K562 (cell line): ENCODE measurements around the gene EBF4. TPM values are rescaled to one million over a fixed set of nuclear protein-coding genes. Genes with fewer than 3 reads are reported as not detected.

Experiments used
- ATAC-seq: fragments of 200-7000 bp; cut with Tn5 transposase; 3 replicates; pipeline ENCODE4 v1.9.1; 2020; ENCODE audit warnings: moderate library complexity
- BruUV-seq: library from RNA; stranded (reverse); fragments of 400-500 nt; replicated peaks from 2 replicates; lab custom pipeline; 2021; lab: Mats Ljungman, UMichigan
- CTCF ChIA-PET: fragments of 300-600 bp; formaldehyde crosslinking; extraction: SDS; loops from one replicate; lab custom pipeline; 2021; ENCODE audit warnings: low intra/inter-chr PET ratio; lab: Yijun Ruan, JAX
- POLR2A ChIA-PET: fragments of 300-600, 350-650 bp; sonication (Branson Sonifier 250); formaldehyde crosslinking; extraction: SDS; loops from one replicate; lab custom pipeline; 2021; ENCODE audit warnings: antibody characterized with exemption, inconsistent platforms; lab: Yijun Ruan, JAX
- DNase-seq, 4 experiments: peaks; one replicate each; pipeline versions ENCODE4 v3.0.0 to v3.0.0-alpha.2; 2011 to 2018; ENCODE audit warnings: low spot score in 3 of 4, mixed read lengths in 3 of 4; ENCODE audit errors: extremely low read depth in 1 of 4
- FAIRE-seq: peaks from 2 replicates; lab custom pipeline; 2011; peaks lifted over from hg19 to GRCh38; lab: Jason Lieb, UNC
- H2AFZ ChIP-seq: 2 replicates; pipeline ENCODE4 v1.6.0; 2011; ENCODE audit warnings: low read depth, low read length, control low read depth, inconsistent platforms
- H3K27ac ChIP-seq: fragments of 200-600 bp; 3 replicates; pipeline ENCODE4 v1.8.0; 2011; ENCODE audit warnings: low read depth, mild to moderate bottlenecking, control low read depth, inconsistent platforms, low read length, moderate library complexity, mixed read lengths; ENCODE audit errors: extremely low read depth
- H3K27me3 ChIP-seq, 2 experiments: fragments of 300-600 bp in 1 of 2; 2 replicates in 1 of 2; 3 replicates in 1 of 2; pipeline versions ENCODE4 v1.6.0 to v1.8.0; 2011; ENCODE audit warnings: inconsistent platforms in 2 of 2, low read length in 2 of 2, mild to moderate bottlenecking in 1 of 2, mixed read lengths in 1 of 2, moderate library complexity in 1 of 2; ENCODE audit not compliant: control insufficient read depth in 2 of 2, insufficient read depth in 2 of 2
- H3K36me3 ChIP-seq: fragments of 300-600 bp; 3 replicates; pipeline ENCODE4 v1.8.0; 2011; ENCODE audit warnings: mild to moderate bottlenecking, low read length, inconsistent platforms; ENCODE audit not compliant: control insufficient read depth, insufficient read depth
- H3K4me1 ChIP-seq, 2 experiments: fragments of 200-600 bp in 1 of 2; replicated peaks in 1 of 2; 2 replicates in 1 of 2; 3 replicates in 1 of 2; pipeline versions ENCODE4 v1.5.1 to v1.8.0; 2011; ENCODE audit warnings: inconsistent platforms in 2 of 2, low read length in 2 of 2, mild to moderate bottlenecking in 1 of 2, mixed read lengths in 1 of 2, moderate library complexity in 1 of 2; ENCODE audit not compliant: control insufficient read depth in 2 of 2, insufficient read depth in 2 of 2
- H3K4me2 ChIP-seq: 2 replicates; pipeline ENCODE4 v1.6.1; 2011; ENCODE audit warnings: low read length, control low read depth, inconsistent platforms, mixed read lengths; ENCODE audit not compliant: insufficient read depth
- H3K4me3 ChIP-seq: fragments of 200-600 bp; sonication (generic), shearing (Covaris generic); 2 replicates; pipeline ENCODE4 v1.5.1; 2016; ENCODE audit warnings: control low read depth, inconsistent platforms
- H3K79me2 ChIP-seq: fragments of 200-600 bp; 3 replicates; pipeline ENCODE4 v1.8.0; 2011; ENCODE audit warnings: low read length, inconsistent platforms; ENCODE audit not compliant: control insufficient read depth, insufficient read depth
- H3K9ac ChIP-seq, 2 experiments: 2 replicates each; pipeline versions ENCODE4 v1.6.0 to v1.6.1; 2011; ENCODE audit warnings: low read depth in 2 of 2, low read length in 2 of 2, control low read depth in 1 of 2, inconsistent platforms in 1 of 2, mild to moderate bottlenecking in 1 of 2, mixed read lengths in 1 of 2; ENCODE audit not compliant: insufficient read depth in 1 of 2
- H3K9me1 ChIP-seq: one replicate; pipeline ENCODE4 v1.6.0; 2011; ENCODE audit warnings: inconsistent platforms, mild to moderate bottlenecking, low read length, moderate library complexity; ENCODE audit not compliant: control insufficient read depth, insufficient read depth
- H3K9me3 ChIP-seq: replicated peaks from 2 replicates; pipeline ENCODE4 v1.5.1; 2011; ENCODE audit warnings: low read depth, low read length, inconsistent platforms; ENCODE audit not compliant: control insufficient read depth, insufficient read depth
- H4K20me1 ChIP-seq: replicated peaks from 2 replicates; pipeline ENCODE4 v1.6.1; 2011; ENCODE audit warnings: low read length, inconsistent platforms, mixed read lengths; ENCODE audit not compliant: control insufficient read depth, insufficient read depth
- CBX5 ChIP-seq: IDR thresholded peaks from 2 replicates; pipeline ENCODE4 v1.6.1; 2014; ENCODE audit warnings: low read depth, borderline replicate concordance
- CLOCK ChIP-seq: fragments of 250-450 bp; sonication (Bioruptor Pico); IDR thresholded peaks from 2 replicates; pipeline ENCODE4 v1.4.0; 2020; ENCODE audit warnings: mild to moderate bottlenecking, moderate library complexity, borderline replicate concordance
- EGR1 ChIP-seq: fragments of 450-650 bp; conservative IDR thresholded peaks from 2 replicates; pipeline ENCODE4 v1.6.1; 2017; ENCODE audit warnings: mild to moderate bottlenecking
- EWSR1 ChIP-seq: fragments of 450-650 bp; IDR thresholded peaks from 2 replicates; pipeline ENCODE4 v1.6.1; 2018; ENCODE audit warnings: borderline replicate concordance, mild to moderate bottlenecking, low read depth, moderate library complexity; ENCODE audit not compliant: partially characterized antibody
- NCOR1 ChIP-seq: fragments of 450-650 bp; IDR thresholded peaks from 2 replicates; pipeline ENCODE4 v1.6.1; 2016; ENCODE audit warnings: mild to moderate bottlenecking, moderate library complexity
- NFE2L1 ChIP-seq: fragments of 450-650 bp; IDR thresholded peaks from 2 replicates; pipeline ENCODE4 v1.6.1; 2016; ENCODE audit warnings: missing genetic modification characterization, low read depth, mild to moderate bottlenecking, missing compliant biosample characterization, moderate library complexity, borderline replicate concordance
- SIX5 ChIP-seq, 2 experiments: IDR thresholded peaks; 2 replicates each; pipeline ENCODE4 v1.6.1; 2011; ENCODE audit warnings: low read length in 2 of 2, borderline replicate concordance in 1 of 2, low read depth in 1 of 2, mild to moderate bottlenecking in 1 of 2, moderate library complexity in 1 of 2; ENCODE audit not compliant: insufficient read depth in 1 of 2
- SMAD1 ChIP-seq: fragments of 150-350 bp; IDR thresholded peaks from 2 replicates; pipeline ENCODE4 v1.6.1; 2014; ENCODE audit warnings: low read length, low read depth; ENCODE audit not compliant: partially characterized antibody
- TCF7 ChIP-seq: sonication (generic); IDR thresholded peaks from 2 replicates; pipeline ENCODE4 v1.6.1; 2016; ENCODE audit warnings: antibody characterized with exemption, borderline replicate concordance
- ZNF408 ChIP-seq: fragments of 250-450 bp; sonication (Bioruptor Pico); IDR thresholded peaks from 2 replicates; pipeline ENCODE4 v1.4.0; 2020; ENCODE audit warnings: low read depth, mild to moderate bottlenecking, moderate library complexity
- ZNF592 ChIP-seq: fragments of 450-650 bp; IDR thresholded peaks from 2 replicates; pipeline ENCODE4 v1.6.1; 2017; ENCODE audit warnings: antibody characterized with exemption, mild to moderate bottlenecking
- ZNF717 ChIP-seq: fragments of 250-450 bp; sonication (Bioruptor Pico); IDR thresholded peaks from 2 replicates; pipeline ENCODE4 v1.5.0; 2021
- whole genome bisulfite sequencing: fragments of 100-300 bp; shearing (Covaris generic); methylation state at CpG from one replicate; pipeline ENCODE4 v1.1.6; 2016; ENCODE audit warnings: low coverage, mixed read lengths; ENCODE audit not compliant: insufficient coverage; ENCODE audit errors: missing lambda C conversion rate; 5-methylcytosine and 5-hydroxymethylcytosine counted together
- in situ Hi-C: fragments of 300-500 bp; cut with MboI; formaldehyde crosslinking; loops from 4 replicates; pipeline ENCODE4 v1.15.0; 2018; ENCODE audit warnings: inconsistent platforms, mixed read lengths
- intact Hi-C: fragments of 100-400 bp; cut with micrococcal nuclease; formaldehyde crosslinking; loops from 2 replicates; pipeline ENCODE4 v1.14.2; 2022
- polyA plus RNA-seq, 8 experiments: library from polyadenylated mRNA; depleted of rRNA in 4 of 8; stranded (reverse) in 5 of 8; unstranded in 3 of 8; fragments of >200 nt; fragmentation: Nextera tagmentation in 2 of 8; fragmentation: Illumina TruSeq in 1 of 8; extraction: Ambion mirVana in 2 of 8; extraction: Trizol in 1 of 8; gene quantifications; 2 replicates each; pipeline versions ENCODE4 v1.2.1 to v1.2.3, GENCODE V29; 2011 to 2014; ENCODE audit warnings: inconsistent platforms in 1 of 8, missing spikeins in 1 of 8
- total RNA-seq, 7 experiments: library from RNA; depleted of rRNA in 6 of 7; stranded (reverse); fragments of >200 nt in 6 of 7; fragmentation: Illumina TruSeq in 2 of 7; extraction: Trizol in 2 of 7; gene quantifications; 2 replicates each; pipeline versions ENCODE4 v1.2.1 to v1.2.3, GENCODE V29; 2011 to 2021; ENCODE audit warnings: low replicate concordance in 1 of 7

Gene EBF4
- total and polyA plus RNA-seq, 9 of the 15 experiments (the other 6 are each of a cell fraction or from before 2014, with no cell fraction given): 0.09 TPM; not detected in 8

GRCh38 chr20:2741881-2742280, 49.3 kb downstream of the EBF4 start (continued):
- TF ChIP-seq ZNF592: no peak

GRCh38 chr20:2742431-2742830, 49.9 kb downstream of the EBF4 start:
- CTCF ChIA-PET: interaction anchor here (0.9 kb wide), 1 partner anchor 54 kb away, joined by 4 read pairs; no protein-coding TSS in a partner anchor
- intact Hi-C loops: loop anchor here (2.0 kb wide), 1 partner anchor 30 kb away; no protein-coding TSS in a partner anchor
- no peak overlapping the region for H3K9ac ChIP-seq
- POLR2A ChIA-PET: no interaction called here
- H3K4me1 ChIP-seq: no peaks in the 10 kb centered on the region
- H3K9me3 ChIP-seq: no peaks in the 10 kb centered on the region
- no peak for DNase-seq
- H2AFZ ChIP-seq: no peak overlapping the region
- no peaks in the 10 kb centered on the region for H3K36me3 ChIP-seq
- H3K9me1 ChIP-seq: no peaks in the 10 kb centered on the region
- no peaks in the 10 kb centered on the region for H4K20me1 ChIP-seq
- no TSS peak for BruUV-seq
- H3K27me3 ChIP-seq: peaks cover 4 to 45% of the 10 kb centered on the region in 2 experiments
- WGBS: no CpG with 5 or more reads among the region's 2 CpGs
- no peak for TF ChIP-seq NFE2L1
- no peak for TF ChIP-seq SMAD1
- TF ChIP-seq NCOR1: no peak
- TF ChIP-seq CLOCK (CRISPR knock-in tag): no peak
- TF ChIP-seq CBX5: no peak
- TF ChIP-seq EGR1: no peak
- no peak for TF ChIP-seq ZNF717 (CRISPR knock-in tag)
- no peak for TF ChIP-seq TCF7
- TF ChIP-seq ZNF408: no peak
- no peak for TF ChIP-seq SIX5 (IDR thresholded peaks at IDR 0.05; ENCODE audit: borderline replicate concordance in 1 of 2, insufficient read depth in 1 of 2, low read depth in 1 of 2, low read length in 2 of 2)
- TF ChIP-seq EWSR1: no peak
- in situ Hi-C loops: no loop called here
- FAIRE-seq: no peak
- H3K27ac ChIP-seq: no peak overlapping the region
- H3K4me3 ChIP-seq: no peak overlapping the region
- H3K4me2 ChIP-seq: no peak overlapping the region
- ATAC-seq: no peak
- no peaks in the 10 kb centered on the region for H3K79me2 ChIP-seq
